Chondrocyte (in vitro differentiated cells): ENCODE measurements around the gene CDK2AP2. TPM values are rescaled to one million over a fixed set of nuclear protein-coding genes. Genes with fewer than 3 reads are reported as not detected.
"Not testable (repeated sequence)": the region's sequence is repeated elsewhere in the genome, so short reads cannot be mapped to it uniquely, and the experiment has no call there.

Experiments
- DNase-seq: peaks from one replicate; pipeline ENCODE4 v3.0.0; 2021; ENCODE audit warnings: mixed read lengths, low spot score
- H3K27ac Mint-ChIP-seq: one replicate; pipeline ENCODE4 v1.8.0; 2021; ENCODE audit warnings: mild to moderate bottlenecking, moderate library complexity, mixed read lengths; ENCODE audit not compliant: unreplicated experiment
- H3K27me3 Mint-ChIP-seq: 2 replicates; pipeline ENCODE4 v1.8.0; 2021; ENCODE audit warnings: low read depth, mixed read lengths
- H3K36me3 Mint-ChIP-seq: 2 replicates; pipeline ENCODE4 v1.8.0; 2021; ENCODE audit warnings: low read depth, mixed read lengths
- H3K4me1 Mint-ChIP-seq: 2 replicates; pipeline ENCODE4 v1.8.0; 2021; ENCODE audit warnings: low read depth, mild to moderate bottlenecking, mixed read lengths
- H3K4me3 Mint-ChIP-seq: one replicate; pipeline ENCODE4 v1.8.0; 2021; ENCODE audit warnings: mild to moderate bottlenecking, moderate library complexity, mixed read lengths; ENCODE audit not compliant: unreplicated experiment
- H3K9me3 Mint-ChIP-seq: 2 replicates; pipeline ENCODE4 v1.8.0; 2021; ENCODE audit warnings: low read depth, mixed read lengths
- CTCF ChIP-seq: fragments of 200-600 bp; sonication (generic); IDR thresholded peaks from 2 replicates; pipeline ENCODE4 v1.5.0; 2021; ENCODE audit warnings: antibody characterized with exemption, mild to moderate bottlenecking, moderate library complexity
- total RNA-seq: library from RNA; stranded (reverse); gene quantifications from 3 replicates; pipeline ENCODE4 v1.2.1, GENCODE V29; 2021

Gene CDK2AP2
- total RNA-seq, 1 donor from 2014 or later: 42.5 TPM

- H3K4me3 Mint-ChIP-seq: no peak overlapping the region
- peaks cover 37% of the 10 kb centered on the region for H3K4me1 Mint-ChIP-seq
- peak overlapping the region; percentile 51 for H3K27ac Mint-ChIP-seq
Measured at GRCh38 chr11:67484847-67485311, 23.1 kb downstream of the CDK2AP2 start.

GRCh38 chr11:67483831-67484665 lies 23.9 kb downstream of the CDK2AP2 start:
- H3K27me3 Mint-ChIP-seq: no peaks in the 10 kb centered on the region
- H3K4me3 Mint-ChIP-seq: peak overlapping the region; percentile 83
- no peak for DNase-seq
- H3K27ac Mint-ChIP-seq: no peak overlapping the region
- TF ChIP-seq CTCF: no peak
- peaks cover 37% of the 10 kb centered on the region for H3K4me1 Mint-ChIP-seq
- no peaks in the 10 kb centered on the region for H3K9me3 Mint-ChIP-seq
- H3K36me3 Mint-ChIP-seq: peaks cover 3% of the 10 kb centered on the region

More at GRCh38 chr11:67484847-67485311, 23.1 kb downstream of the CDK2AP2 start:
- no peaks in the 10 kb centered on the region for H3K27me3 Mint-ChIP-seq
- DNase-seq: no peak
- H3K36me3 Mint-ChIP-seq: peaks cover 7% of the 10 kb centered on the region
- no peaks in the 10 kb centered on the region for H3K9me3 Mint-ChIP-seq
- no peak for TF ChIP-seq CTCF

GRCh38 chr11:67482827-67483798 lies 24.8 kb downstream of the CDK2AP2 start, which contains the start of gene AIP:
TSS of gene AIP (plus strand) at chr11:67483026. CDS start at chr11:67483159, 133 bp downstream.
- Mint-ChIP-seq H3K9me3 (no peaks in the 10 kb centered on the region), H3K27ac (peak within 1 kb of the TSS; percentile 98), H3K27me3 (no peaks in the 10 kb centered on the region), H3K4me3 (peak within 1 kb of the TSS; percentile 83), H3K36me3 (peaks cover 3% of the 10 kb centered on the region), H3K4me1 (peaks cover 37% of the 10 kb centered on the region)
- TF ChIP-seq CTCF: peak; percentile 47
- peak; percentile 98 for DNase-seq

GRCh38 chr11:67482275-67482826 lies 25.6 kb downstream of the CDK2AP2 start:
- Mint-ChIP-seq H3K9me3 (no peaks in the 10 kb centered on the region), H3K36me3 (no peaks in the 10 kb centered on the region), H3K27ac (peak overlapping the region; percentile 98), H3K4me1 (peaks cover 37% of the 10 kb centered on the region), H3K4me3 (peak overlapping the region; percentile 83), H3K27me3 (no peaks in the 10 kb centered on the region)
- DNase-seq: no peak
- TF ChIP-seq CTCF: no peak

GRCh38 chr11:67477344-67478050 lies 30.5 kb downstream of the CDK2AP2 start:
- DNase-seq, H3K27me3 Mint-ChIP-seq, H3K27ac Mint-ChIP-seq, H3K36me3 Mint-ChIP-seq, H3K9me3 Mint-ChIP-seq, H3K4me1 Mint-ChIP-seq, H3K4me3 Mint-ChIP-seq: not testable (repeated sequence)

- H3K4me3 Mint-ChIP-seq, DNase-seq, H3K36me3 Mint-ChIP-seq, H3K9me3 Mint-ChIP-seq, H3K4me1 Mint-ChIP-seq, H3K27me3 Mint-ChIP-seq, H3K27ac Mint-ChIP-seq: not testable (repeated sequence)
Measured at GRCh38 chr11:67476692-67477091, 31.3 kb downstream of the CDK2AP2 start.
